ENCODE measurements around the gene ELP6.
"Not testable (repeated sequence)": the region's sequence is repeated elsewhere in the genome, so short reads cannot be mapped to it uniquely, and the experiment has no call there.

The ELP6 gene

GRCh38 chr3:47473391-47473790 is 40.1 kb downstream of the ELP6 start:
- no peak for DNase-seq
- intact Hi-C loops (cut with DNase I; ENCODE audit: low total_unique reads) = no loop called here
- Histone ChIP-seq H3K36me3 (no peaks in the 10 kb centered on the region), H3K4me1 (peaks cover 4 to 29% (median 22%) of the 10 kb centered on the region in 4 donors), H3K4me3 (no peak overlapping the region), H3K9me3 (no peaks in the 10 kb centered on the region), H3K27ac (no peak overlapping the region), H3K27me3 (no peaks in the 10 kb centered on the region)
- TF ChIP-seq CTCF (IDR thresholded peaks at IDR 0.05) = no peak

- Histone ChIP-seq H3K4me3 (no peak overlapping the region), H3K9me3 (no peaks in the 10 kb centered on the region), H3K27me3 (no peaks in the 10 kb centered on the region), H3K36me3 (no peaks in the 10 kb centered on the region), H3K4me1 (peaks cover 3 to 13% (median 9%) of the 10 kb centered on the region in 4 donors), H3K27ac (no peak overlapping the region)
- intact Hi-C loops (cut with DNase I; ENCODE audit: low total_unique reads) = no loop called here
- DNase-seq = no peak
- no peak for TF ChIP-seq CTCF (IDR thresholded peaks at IDR 0.05)
Measured at GRCh38 chr3:47469616-47470015, 43.9 kb downstream of the ELP6 start.

- H3K4me1 ChIP-seq; H3K9me3 ChIP-seq; H3K27me3 ChIP-seq; intact Hi-C loops (cut with DNase I; ENCODE audit: low total_unique reads); H3K4me3 ChIP-seq; DNase-seq; H3K36me3 ChIP-seq; H3K27ac ChIP-seq: not testable (repeated sequence)
Measured at GRCh38 chr3:47468315-47468714, 45.2 kb downstream of the ELP6 start.

GRCh38 chr3:47464588-47464987 is 48.9 kb downstream of the ELP6 start:
- Histone ChIP-seq H3K36me3 (no peaks in the 10 kb centered on the region), H3K4me3 (no peak overlapping the region), H3K27ac (no peak overlapping the region), H3K4me1 (no peaks in the 10 kb centered on the region), H3K27me3 (no peaks in the 10 kb centered on the region), H3K9me3 (no peaks in the 10 kb centered on the region)
- TF ChIP-seq CTCF (IDR thresholded peaks at IDR 0.05) = no peak
- intact Hi-C loops (cut with DNase I; ENCODE audit: low total_unique reads) = no loop called here
- no peak for DNase-seq

- H3K4me3 ChIP-seq; H3K9me3 ChIP-seq; DNase-seq; H3K36me3 ChIP-seq; H3K27me3 ChIP-seq; H3K27ac ChIP-seq; intact Hi-C loops (cut with DNase I; ENCODE audit: low total_unique reads): not testable (repeated sequence)
- H3K4me1 ChIP-seq = peaks cover 0 to 13% (median 4%) of the 10 kb centered on the region in 4 donors
Measured at GRCh38 chr3:47459534-47460085, 53.9 kb downstream of the ELP6 start.

- Histone ChIP-seq H3K9me3 (no peaks in the 10 kb centered on the region), H3K4me1 (peaks cover 0 to 13% (median 4%) of the 10 kb centered on the region in 4 donors), H3K36me3 (no peaks in the 10 kb centered on the region), H3K4me3 (no peak overlapping the region), H3K27ac (no peak overlapping the region), H3K27me3 (no peaks in the 10 kb centered on the region)
- no peak for DNase-seq
- intact Hi-C loops (cut with DNase I; ENCODE audit: low total_unique reads) = no loop called here
- no peak for TF ChIP-seq CTCF (IDR thresholded peaks at IDR 0.05)
Measured at GRCh38 chr3:47456984-47457383, 56.5 kb downstream of the ELP6 start.
